DOHH2 (cell line): ENCODE data around the gene CELA2A.

Experiments used
- H3F3A ChIP-seq: fragments of 200-600 bp; sonication (generic), shearing (Covaris generic); 2 replicates; pipeline ENCODE4 v1.6.0; 2016; ENCODE audit warnings: antibody characterized with exemption, mild to moderate bottlenecking; ENCODE audit not compliant: control insufficient read depth, insufficient read depth
- H3K27ac ChIP-seq: fragments of 200-600 bp; sonication (generic); 2 replicates; pipeline ENCODE4 v1.5.1; 2014; ENCODE audit warnings: low read depth, mild to moderate bottlenecking, low read length, moderate library complexity
- H3K27me3 ChIP-seq: fragments of 200-600 bp; sonication (generic); 2 replicates; pipeline ENCODE4 v1.6.1; 2014; ENCODE audit warnings: mild to moderate bottlenecking, low read length, mixed read lengths; ENCODE audit not compliant: control insufficient read depth
- H3K36me3 ChIP-seq: fragments of 200-600 bp; sonication (generic); 2 replicates; pipeline ENCODE4 v1.6.1; 2014; ENCODE audit warnings: mild to moderate bottlenecking, low read length, moderate library complexity, mixed read lengths; ENCODE audit not compliant: control insufficient read depth
- H3K4me1 ChIP-seq: fragments of 200-600 bp; sonication (generic); 2 replicates; pipeline ENCODE4 v1.6.1; 2014; ENCODE audit warnings: mild to moderate bottlenecking, low read length, mixed read lengths; ENCODE audit not compliant: control insufficient read depth
- H3K4me2 ChIP-seq: fragments of 200-600 bp; sonication (generic); 2 replicates; pipeline ENCODE4 v1.6.0; 2014; ENCODE audit warnings: mild to moderate bottlenecking, low read length, moderate library complexity
- H3K4me3 ChIP-seq: fragments of 200-600 bp; sonication (generic); 2 replicates; pipeline ENCODE4 v1.5.1; 2014; ENCODE audit warnings: mild to moderate bottlenecking, low read length, mixed read lengths
- H3K79me2 ChIP-seq: fragments of 200-600 bp; sonication (generic); 2 replicates; pipeline ENCODE4 v1.6.1; 2014; ENCODE audit warnings: mild to moderate bottlenecking, low read length, mixed read lengths; ENCODE audit not compliant: control insufficient read depth
- H3K9me2 ChIP-seq: fragments of 200-600 bp; sonication (generic); replicated peaks from 2 replicates; pipeline ENCODE4 v1.6.1; 2014; ENCODE audit warnings: mild to moderate bottlenecking, low read length, mixed read lengths; ENCODE audit not compliant: control insufficient read depth
- H3K9me3 ChIP-seq: fragments of 200-600 bp; sonication (generic); 2 replicates; pipeline ENCODE4 v1.6.1; 2014; ENCODE audit warnings: antibody characterized with exemption, low read length, mixed read lengths; ENCODE audit not compliant: control insufficient read depth, insufficient read depth
- H4K20me1 ChIP-seq: fragments of 200-600 bp; sonication (generic); 2 replicates; pipeline ENCODE4 v1.6.0; 2014; ENCODE audit warnings: low read depth, mild to moderate bottlenecking, antibody characterized with exemption, low read length, moderate library complexity; ENCODE audit not compliant: control insufficient read depth, insufficient read depth
- EZH2phosphoT487 ChIP-seq: fragments of 200-600 bp; sonication (generic); IDR thresholded peaks from 2 replicates; pipeline ENCODE4 v1.6.1; 2017; ENCODE audit warnings: borderline replicate concordance, mild to moderate bottlenecking, antibody characterized with exemption, low read length, moderate library complexity, mixed read lengths
- TF ChIP-seq, protein P1 (sequence below): fragments of 200-600 bp; sonication (generic); IDR thresholded peaks from one replicate; pipeline ENCODE4 v1.5.1; 2014; ENCODE audit warnings: antibody characterized with exemption, mild to moderate bottlenecking, low read depth, low read length; ENCODE audit not compliant: poor library complexity, severe bottlenecking

The CELA2A gene

DNA sequence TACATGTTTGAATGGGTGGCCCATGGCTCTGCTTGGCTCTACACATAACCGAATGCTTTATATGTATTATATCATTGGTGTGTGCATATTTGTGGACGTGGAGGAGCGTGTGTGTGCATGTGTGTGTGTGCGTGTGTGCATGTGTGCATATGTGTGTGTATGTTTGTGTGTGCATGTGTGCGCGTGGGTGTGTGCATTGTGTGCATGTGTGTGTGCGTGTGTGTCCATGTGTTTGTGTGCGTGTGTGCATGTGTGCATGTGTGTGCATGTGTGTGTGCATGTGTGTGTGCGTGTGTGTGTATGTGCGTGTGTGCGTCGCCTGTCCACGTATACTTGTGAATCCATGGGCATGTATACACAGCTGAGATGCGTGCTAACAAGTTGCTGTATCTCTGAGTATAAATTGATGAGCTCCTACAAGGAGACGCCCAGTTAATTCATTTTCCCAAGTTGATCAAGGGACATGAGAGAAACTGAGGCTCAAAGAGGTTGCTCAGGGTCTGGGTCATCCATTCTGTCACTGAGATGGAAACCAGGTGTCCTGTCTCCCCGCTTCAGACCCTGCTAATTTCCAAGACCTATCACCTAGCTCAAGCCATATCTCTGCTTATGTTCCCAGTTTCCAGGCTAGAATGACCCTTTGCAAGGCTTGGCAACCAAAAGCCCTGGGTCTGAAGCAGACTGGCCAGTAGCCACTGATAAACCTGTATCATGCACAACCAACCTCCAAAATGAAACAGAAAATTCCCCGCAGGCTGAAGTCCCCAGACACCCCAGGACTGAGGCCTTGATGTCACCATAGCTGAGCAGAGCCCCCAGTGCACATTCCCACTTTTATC lies 21.1 kb upstream of the CELA2A start:
- Histone ChIP-seq H4K20me1 (no peaks in the 10 kb centered on the region), H3K79me2 (no peaks in the 10 kb centered on the region), H3K9me3 (no peaks in the 10 kb centered on the region), H3K27ac (no peak overlapping the region), H3K4me3 (no peak overlapping the region), H3K36me3 (peaks cover 4% of the 10 kb centered on the region), H3K27me3 (no peaks in the 10 kb centered on the region), H3K4me2 (no peak overlapping the region), H3F3A (no peaks in the 10 kb centered on the region), H3K9me2 (no peaks in the 10 kb centered on the region), H3K4me1 (no peaks in the 10 kb centered on the region)
- TF ChIP-seq EZH2phosphoT487 = no peak
- TF ChIP-seq, protein P1, sequence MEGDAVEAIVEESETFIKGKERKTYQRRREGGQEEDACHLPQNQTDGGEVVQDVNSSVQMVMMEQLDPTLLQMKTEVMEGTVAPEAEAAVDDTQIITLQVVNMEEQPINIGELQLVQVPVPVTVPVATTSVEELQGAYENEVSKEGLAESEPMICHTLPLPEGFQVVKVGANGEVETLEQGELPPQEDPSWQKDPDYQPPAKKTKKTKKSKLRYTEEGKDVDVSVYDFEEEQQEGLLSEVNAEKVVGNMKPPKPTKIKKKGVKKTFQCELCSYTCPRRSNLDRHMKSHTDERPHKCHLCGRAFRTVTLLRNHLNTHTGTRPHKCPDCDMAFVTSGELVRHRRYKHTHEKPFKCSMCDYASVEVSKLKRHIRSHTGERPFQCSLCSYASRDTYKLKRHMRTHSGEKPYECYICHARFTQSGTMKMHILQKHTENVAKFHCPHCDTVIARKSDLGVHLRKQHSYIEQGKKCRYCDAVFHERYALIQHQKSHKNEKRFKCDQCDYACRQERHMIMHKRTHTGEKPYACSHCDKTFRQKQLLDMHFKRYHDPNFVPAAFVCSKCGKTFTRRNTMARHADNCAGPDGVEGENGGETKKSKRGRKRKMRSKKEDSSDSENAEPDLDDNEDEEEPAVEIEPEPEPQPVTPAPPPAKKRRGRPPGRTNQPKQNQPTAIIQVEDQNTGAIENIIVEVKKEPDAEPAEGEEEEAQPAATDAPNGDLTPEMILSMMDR = no peak

DNA sequence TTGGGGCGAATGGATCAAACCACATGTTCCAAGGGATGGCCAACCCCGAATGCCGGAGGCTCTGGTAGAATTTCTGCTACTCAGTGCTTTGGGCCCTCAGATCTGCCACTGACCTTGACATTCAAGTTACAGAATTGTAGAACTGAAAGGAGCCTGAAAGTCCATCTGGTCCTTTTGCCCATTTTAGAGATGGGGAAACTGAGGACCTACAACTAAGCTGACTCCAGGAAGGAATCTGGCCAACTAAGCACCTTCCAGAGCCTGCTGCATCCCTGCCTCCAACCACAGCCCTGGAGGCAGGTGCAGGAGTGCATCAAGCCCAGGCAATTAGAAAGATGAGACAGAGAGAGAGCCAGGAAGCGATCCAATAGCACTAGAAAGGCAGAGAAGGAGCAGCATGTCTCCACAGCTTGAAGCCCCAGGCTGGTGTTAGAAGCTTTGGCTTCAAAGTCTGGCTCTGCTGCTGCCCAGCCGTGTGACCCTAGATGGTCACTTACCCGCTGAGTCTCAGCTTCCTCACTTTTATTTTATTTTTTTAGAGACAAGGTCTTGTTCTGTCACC lies 19.6 kb upstream of the CELA2A start:
- no peaks in the 10 kb centered on the region for H3K9me2 ChIP-seq
- no peak overlapping the region for H3K27ac ChIP-seq
- H3K4me1 ChIP-seq = no peaks in the 10 kb centered on the region

DNA sequence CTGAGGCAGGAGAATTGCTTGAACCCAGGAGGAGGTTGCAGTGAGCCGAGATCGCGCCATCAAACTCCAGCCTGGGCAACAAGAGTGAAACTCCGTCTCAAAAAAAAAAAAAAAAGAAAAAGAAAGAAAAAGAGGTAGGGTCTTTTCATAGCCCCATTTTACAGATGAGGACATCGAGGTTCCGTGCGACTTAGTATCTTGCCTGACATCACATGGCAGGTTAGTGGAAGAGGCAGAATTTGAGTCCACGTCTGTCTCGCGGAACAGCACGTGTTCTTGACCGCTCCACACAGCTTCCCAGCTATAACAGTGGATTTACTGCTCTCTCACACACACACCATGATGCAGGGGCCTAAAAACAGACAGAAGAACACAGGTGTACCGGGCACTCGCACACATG lies 17.2 kb upstream of the CELA2A start:
- no peak overlapping the region for H3K4me3 ChIP-seq
- H3K9me2 ChIP-seq = no peaks in the 10 kb centered on the region
- H3K79me2 ChIP-seq = no peaks in the 10 kb centered on the region
- no peaks in the 10 kb centered on the region for H3F3A ChIP-seq
- no peak overlapping the region for H3K27ac ChIP-seq
- no peaks in the 10 kb centered on the region for H4K20me1 ChIP-seq
- H3K36me3 ChIP-seq = no peaks in the 10 kb centered on the region
- no peaks in the 10 kb centered on the region for H3K4me1 ChIP-seq
- no peaks in the 10 kb centered on the region for H3K9me3 ChIP-seq
- peaks cover 3% of the 10 kb centered on the region; the same call in 1 of the 2 replicates for H3K27me3 ChIP-seq
- no peak overlapping the region for H3K4me2 ChIP-seq
- TF ChIP-seq EZH2phosphoT487 = no peak
- TF ChIP-seq, protein P1 = no peak

More for the DNA sequence above, 19.6 kb upstream of the CELA2A start:
- Histone ChIP-seq H3K27me3 (no peaks in the 10 kb centered on the region), H3K79me2 (no peaks in the 10 kb centered on the region), H3K4me2 (no peak overlapping the region), H3K36me3 (no peaks in the 10 kb centered on the region), H3F3A (no peaks in the 10 kb centered on the region), H3K9me3 (no peaks in the 10 kb centered on the region), H4K20me1 (no peaks in the 10 kb centered on the region), H3K4me3 (no peak overlapping the region)
- TF ChIP-seq, protein P1 = no peak
- no peak for TF ChIP-seq EZH2phosphoT487
